Right atrium auricular region (tissue), 2 donors: ENCODE measurements around the gene TXNRD2. TPM values are rescaled to one million over a fixed set of nuclear protein-coding genes. Genes with fewer than 3 reads are reported as not detected.

Experiments
- DNase-seq: peaks from one replicate; pipeline ENCODE4 v3.0.0-alpha.2; 2019; ENCODE audit warnings: low spot score
- H3K27ac ChIP-seq, 2 donors: fragments of 200-600 bp; sonication (generic); 1 replicate in 1 of 2; 2 replicates in 1 of 2; pipeline ENCODE4 v1.5.1; 2016 to 2019
- H3K27me3 ChIP-seq, 2 donors: fragments of 200-600 bp; sonication (generic); one replicate each; pipeline versions ENCODE4 v1.5.1 to v1.6.0; 2017 to 2019
- H3K36me3 ChIP-seq: fragments of 200-600 bp; sonication (generic); one replicate; pipeline ENCODE4 v1.5.1; 2016
- H3K4me1 ChIP-seq, 2 donors: fragments of 200-600 bp; sonication (generic); one replicate each; pipeline versions ENCODE4 v1.5.1 to v1.6.0; 2017 to 2019
- H3K4me3 ChIP-seq, 2 donors: fragments of 200-600 bp; sonication (generic); 1 replicate in 1 of 2; 2 replicates in 1 of 2; pipeline ENCODE4 v1.5.1; 2017 to 2019; ENCODE audit warnings: mild to moderate bottlenecking in 1 of 2, moderate library complexity in 1 of 2
- H3K9me3 ChIP-seq, 2 donors: fragments of 200-600 bp; sonication (generic); one replicate each; pipeline ENCODE4 v1.5.1; 2019
- CTCF ChIP-seq, 2 donors: fragments of 200-600 bp; sonication (generic); IDR thresholded peaks; one replicate each; pipeline ENCODE4 v1.5.1; 2019; ENCODE audit warnings: antibody characterized with exemption in 2 of 2
- total RNA-seq, 2 donors: library from RNA; depleted of rRNA; stranded (reverse); fragments of >200 nt; gene quantifications; one replicate each; pipeline ENCODE4 v1.1.0, GENCODE V29; 2016

TXNRD2 gene
- total RNA-seq, 2 donors from 2014 or later, result 16.2 to 18.4 TPM

- Histone ChIP-seq H3K4me1 (peaks cover 0 to 26% of the 10 kb centered on the region in 2 donors), H3K36me3 (no peaks in the 10 kb centered on the region), H3K27ac (no peak overlapping the region), H3K9me3 (no peaks in the 10 kb centered on the region), H3K27me3 (no peaks in the 10 kb centered on the region), H3K4me3 (no peak overlapping the region)
- no peak for TF ChIP-seq CTCF (IDR thresholded peaks at IDR 0.05)
- DNase-seq, result no peak
Measured at GRCh38 chr22:19841641-19842392, 99.8 kb downstream of the TXNRD2 start.

GRCh38 chr22:19840955-19841640 is 100.5 kb downstream of the TXNRD2 start:
- Histone ChIP-seq H3K4me1 (peaks cover 0 to 26% of the 10 kb centered on the region in 2 donors), H3K36me3 (no peaks in the 10 kb centered on the region), H3K4me3 (no peak overlapping the region), H3K27ac (no peak overlapping the region), H3K27me3 (no peaks in the 10 kb centered on the region), H3K9me3 (no peaks in the 10 kb centered on the region)
- no peak for DNase-seq
- no peak for TF ChIP-seq CTCF (IDR thresholded peaks at IDR 0.05)

- no peaks in the 10 kb centered on the region for H3K9me3 ChIP-seq
- H3K4me1 ChIP-seq, result peaks cover 0 to 24% of the 10 kb centered on the region in 2 donors
- DNase-seq, result no peak
- H3K27me3 ChIP-seq, result no peaks in the 10 kb centered on the region
- no peak overlapping the region for H3K27ac ChIP-seq
- no peak for TF ChIP-seq CTCF (IDR thresholded peaks at IDR 0.05)
- no peak overlapping the region for H3K4me3 ChIP-seq
- H3K36me3 ChIP-seq, result no peaks in the 10 kb centered on the region
Measured at GRCh38 chr22:19840059-19840458, 101.6 kb downstream of the TXNRD2 start.

GRCh38 chr22:19837915-19838314 is 103.7 kb downstream of the TXNRD2 start:
- DNase-seq, result no peak
- peaks cover 0 to 2% of the 10 kb centered on the region in 2 donors for H3K4me1 ChIP-seq
- no peak for TF ChIP-seq CTCF (IDR thresholded peaks at IDR 0.05)
- no peaks in the 10 kb centered on the region for H3K9me3 ChIP-seq
- H3K27ac ChIP-seq, result no peak overlapping the region
- H3K27me3 ChIP-seq, result no peaks in the 10 kb centered on the region
- no peak overlapping the region for H3K4me3 ChIP-seq
- no peaks in the 10 kb centered on the region for H3K36me3 ChIP-seq

GRCh38 chr22:19836512-19836911 is 105.1 kb downstream of the TXNRD2 start:
- no peak for DNase-seq
- Histone ChIP-seq H3K9me3 (no peaks in the 10 kb centered on the region), H3K27ac (no peak overlapping the region), H3K27me3 (no peaks in the 10 kb centered on the region), H3K4me3 (no peak overlapping the region), H3K4me1 (no peaks in the 10 kb centered on the region), H3K36me3 (no peaks in the 10 kb centered on the region)
- TF ChIP-seq CTCF (IDR thresholded peaks at IDR 0.05), result no peak
